Kidney tubule cell (primary cell): ENCODE data around the gene SGPP1.
A peak's percentile ranks its signal among the peaks of the same experiment; 100 is the strongest.
"Not testable (repeated sequence)": the region's sequence is repeated elsewhere in the genome, so short reads cannot be mapped to it uniquely, and the experiment has no call there.

Source experiments
- DNase-seq: peaks from one replicate; pipeline ENCODE4 v3.0.0-alpha.2; 2018; ENCODE audit warnings: low spot score

Gene SGPP1

GRCh38 chr14:63727736-63728728, at the start of gene SGPP1:
Gene SGPP1 (minus strand): TSS chr14:63728065. CDS start chr14:63727944, 121 bp downstream.
- peak; percentile 93 for DNase-seq

- DNase-seq: peak; percentile 69
Observed at GRCh38 chr14:63777024-63777423, 49.2 kb upstream of the SGPP1 start.

- DNase-seq: no peak
Observed at GRCh38 chr14:63773504-63773903, 45.6 kb upstream of the SGPP1 start.

- peak; percentile 54 for DNase-seq
Observed at GRCh38 chr14:63770187-63770807, 42.4 kb upstream of the SGPP1 start.

- no peak for DNase-seq
Observed at GRCh38 chr14:63766611-63767010, 38.7 kb upstream of the SGPP1 start.

- DNase-seq: peak; percentile 13
Observed at GRCh38 chr14:63764620-63765139, 36.8 kb upstream of the SGPP1 start.

- no peak for DNase-seq
Observed at GRCh38 chr14:63764103-63764502, 36.2 kb upstream of the SGPP1 start.

GRCh38 chr14:63761351-63762117, 33.7 kb upstream of the SGPP1 start:
- DNase-seq: no peak

GRCh38 chr14:63760014-63760413, 32.1 kb upstream of the SGPP1 start:
- DNase-seq: no peak

GRCh38 chr14:63759456-63759855, 31.6 kb upstream of the SGPP1 start:
- DNase-seq: no peak

GRCh38 chr14:63757211-63757610, 29.3 kb upstream of the SGPP1 start:
- no peak for DNase-seq

GRCh38 chr14:63752449-63753169, 24.7 kb upstream of the SGPP1 start:
- peak; percentile 91 for DNase-seq

GRCh38 chr14:63751076-63751475, 23.2 kb upstream of the SGPP1 start:
- not testable (repeated sequence) for DNase-seq

- no peak for DNase-seq
Observed at GRCh38 chr14:63747846-63748245, 20.0 kb upstream of the SGPP1 start.

GRCh38 chr14:63745858-63746425, 18.1 kb upstream of the SGPP1 start:
- DNase-seq: peak; percentile 43

GRCh38 chr14:63745272-63745671, 17.4 kb upstream of the SGPP1 start:
- DNase-seq: no peak

GRCh38 chr14:63737582-63738006, 9.7 kb upstream of the SGPP1 start:
- no peak for DNase-seq

GRCh38 chr14:63735720-63736119, 7.9 kb upstream of the SGPP1 start:
- DNase-seq: no peak

GRCh38 chr14:63730659-63731058, 2.8 kb upstream of the SGPP1 start:
- DNase-seq: no peak

GRCh38 chr14:63727231-63727735, 582 bp downstream of the SGPP1 start:
- DNase-seq: peak; percentile 53

GRCh38 chr14:63726499-63726898, 1.4 kb downstream of the SGPP1 start:
- DNase-seq: no peak
